ENCODE measurements around the gene CHMP4A.

The CHMP4A gene, protein sequence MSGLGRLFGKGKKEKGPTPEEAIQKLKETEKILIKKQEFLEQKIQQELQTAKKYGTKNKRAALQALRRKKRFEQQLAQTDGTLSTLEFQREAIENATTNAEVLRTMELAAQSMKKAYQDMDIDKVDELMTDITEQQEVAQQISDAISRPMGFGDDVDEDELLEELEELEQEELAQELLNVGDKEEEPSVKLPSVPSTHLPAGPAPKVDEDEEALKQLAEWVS

DNA sequence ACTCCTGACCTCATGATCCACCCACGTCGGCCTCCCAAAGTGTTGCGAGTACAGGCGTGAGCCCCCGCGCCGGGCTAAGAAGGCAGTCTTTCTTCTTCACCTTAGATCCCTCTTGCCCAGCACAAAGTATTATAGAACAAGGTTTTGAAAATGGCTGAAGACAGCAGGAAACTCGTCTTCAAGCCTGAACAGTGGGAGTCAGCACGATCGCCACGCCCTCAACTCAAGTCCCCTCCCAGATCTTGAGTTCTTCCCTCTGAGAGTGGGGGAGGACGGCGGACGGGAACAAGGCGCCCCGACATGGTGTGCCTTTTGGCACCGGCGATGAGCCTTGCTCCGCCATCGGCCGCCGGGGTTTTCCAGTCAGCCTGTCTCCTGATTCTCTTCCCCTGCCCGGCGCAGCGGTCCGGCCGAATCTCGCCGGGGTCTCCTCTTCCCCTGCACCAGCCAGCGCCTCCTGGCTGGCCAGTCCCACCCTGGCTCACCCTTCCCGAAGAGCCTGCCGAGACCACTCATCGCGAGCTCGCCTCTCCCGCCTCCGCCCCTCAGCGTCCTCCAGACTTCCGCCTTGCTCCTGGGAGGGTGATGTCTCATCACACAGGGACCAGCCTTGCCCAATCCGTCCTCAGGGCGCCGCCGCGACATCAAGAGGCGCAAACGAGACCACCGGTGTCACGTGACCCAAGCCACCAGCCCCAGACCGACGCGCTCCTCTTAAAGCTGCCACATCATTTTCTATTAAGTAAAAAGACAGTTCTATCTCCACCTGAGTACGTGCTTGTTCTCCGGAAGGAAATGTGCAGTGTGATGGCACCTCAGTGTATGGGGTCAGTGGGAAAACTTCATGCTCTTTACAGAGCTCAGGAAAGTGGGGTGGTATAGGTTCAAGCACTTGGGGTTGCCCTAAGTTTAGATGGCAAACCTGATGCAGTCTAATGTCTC lies at the start of gene CHMP4A:
CHMP4A (minus strand) TSS at position 565 of the 942 bp plus-strand sequence; CDS start at position 516, 49 bp downstream.
- peak; percentile 95 for DNase-seq

DNA sequence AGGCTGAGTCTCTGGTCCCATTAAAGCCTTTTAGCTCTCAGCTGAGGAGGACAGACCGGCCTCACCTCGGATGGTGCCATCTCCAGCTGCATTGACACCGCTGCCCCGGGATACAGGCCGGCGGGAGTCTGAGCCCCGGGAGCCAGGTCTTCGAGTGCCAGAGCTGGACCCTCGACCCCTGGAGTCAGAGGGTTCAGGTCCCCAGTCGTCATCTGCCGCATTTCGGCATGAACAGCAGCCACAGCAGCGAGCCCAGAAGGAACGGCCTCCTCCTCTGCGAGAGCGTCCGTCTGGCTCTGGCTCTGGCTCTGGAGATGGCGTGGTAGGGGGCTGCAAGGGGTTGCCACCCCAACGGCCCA lies 48.7 kb upstream of the CHMP4A start:
- no peak for DNase-seq

DNA sequence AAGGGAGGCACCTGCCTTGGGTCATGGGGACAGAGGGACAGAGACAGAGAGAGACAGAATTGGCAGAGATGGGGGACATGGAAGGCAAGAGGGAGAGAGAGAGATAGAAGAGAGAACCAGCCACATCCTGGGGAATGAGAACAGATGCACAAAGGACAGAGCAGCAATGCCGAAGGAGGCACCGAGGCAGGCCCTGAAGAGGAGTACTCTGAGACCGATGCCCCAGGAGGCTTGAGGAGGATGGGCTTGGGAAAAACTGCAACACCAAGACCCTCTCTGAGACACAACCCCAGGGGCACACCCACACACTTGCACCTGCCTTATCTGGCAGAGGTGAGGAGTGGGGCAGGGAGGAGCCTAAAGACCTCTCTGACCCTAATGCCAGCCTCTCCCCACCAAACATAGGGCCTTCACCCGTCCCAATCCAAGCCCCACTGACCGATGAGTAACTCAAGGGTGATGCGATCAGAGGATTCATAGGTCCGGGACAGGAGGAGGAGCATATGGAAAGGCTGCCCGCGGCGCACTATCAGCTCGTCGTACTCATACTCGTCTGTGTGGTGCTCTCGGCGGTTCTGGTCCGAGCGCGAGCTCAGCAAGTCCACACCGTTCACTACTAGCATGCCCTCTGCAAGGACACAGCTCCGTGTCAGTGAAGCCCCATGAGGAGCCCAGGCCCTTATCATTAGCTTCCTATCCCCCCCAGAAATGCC lies 48.1 kb upstream of the CHMP4A start:
- no peak for DNase-seq

DNA sequence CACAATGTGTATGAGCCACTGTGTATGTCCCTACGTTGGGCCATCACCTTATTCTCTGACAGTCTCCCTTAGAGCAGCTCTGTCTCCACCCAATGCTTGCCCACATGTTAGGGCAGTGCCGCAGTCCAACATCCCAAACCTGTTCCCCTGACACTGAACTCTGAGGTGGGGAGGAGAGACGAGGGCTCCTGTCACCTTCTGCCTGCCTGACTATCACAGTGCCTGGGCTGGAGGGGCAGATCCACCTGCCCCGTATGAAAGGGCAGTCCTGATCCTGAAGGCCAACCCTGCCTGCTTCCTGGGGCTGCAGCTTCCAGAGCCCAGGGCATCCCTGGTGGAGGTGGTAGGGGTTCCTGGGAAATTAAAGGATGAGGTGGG lies 47.5 kb upstream of the CHMP4A start:
- DNase-seq = no peak

DNA sequence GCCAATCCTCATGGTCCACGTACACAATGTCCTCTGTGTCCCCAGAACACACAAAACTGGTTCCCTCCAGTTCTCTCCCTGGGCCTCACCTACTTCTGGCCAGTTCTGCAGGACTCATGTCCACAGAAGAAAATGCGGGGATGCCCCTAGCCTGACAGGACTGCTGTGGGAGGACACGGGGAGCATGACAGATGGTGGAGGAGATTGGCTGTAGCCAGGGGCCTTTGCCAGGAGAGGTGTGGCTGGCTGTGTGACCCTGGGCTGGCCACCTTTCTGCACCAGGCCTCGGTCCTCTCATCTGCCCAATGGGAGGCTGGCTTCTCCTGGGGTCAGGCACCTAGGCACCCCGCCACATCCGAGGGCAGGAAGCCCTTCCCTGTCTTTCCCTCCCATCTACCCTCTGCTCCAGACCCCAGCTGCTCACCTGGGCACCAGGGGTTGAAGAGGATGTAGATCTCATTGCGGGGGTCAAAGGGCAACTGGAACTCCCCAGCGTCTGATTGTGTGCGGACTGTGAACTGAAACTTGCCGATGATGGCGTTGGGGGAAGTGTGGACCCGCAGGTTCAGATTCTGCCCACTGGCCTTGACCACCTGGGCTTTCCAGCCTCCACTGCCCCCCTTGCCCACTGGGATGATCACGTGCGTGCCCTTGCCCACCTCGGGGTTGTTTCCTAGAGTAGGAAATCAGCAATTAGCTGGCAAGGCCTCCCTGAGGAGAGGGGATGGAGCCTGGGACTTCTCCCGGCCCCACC lies 46.9 kb upstream of the CHMP4A start:
- no peak for DNase-seq

DNA sequence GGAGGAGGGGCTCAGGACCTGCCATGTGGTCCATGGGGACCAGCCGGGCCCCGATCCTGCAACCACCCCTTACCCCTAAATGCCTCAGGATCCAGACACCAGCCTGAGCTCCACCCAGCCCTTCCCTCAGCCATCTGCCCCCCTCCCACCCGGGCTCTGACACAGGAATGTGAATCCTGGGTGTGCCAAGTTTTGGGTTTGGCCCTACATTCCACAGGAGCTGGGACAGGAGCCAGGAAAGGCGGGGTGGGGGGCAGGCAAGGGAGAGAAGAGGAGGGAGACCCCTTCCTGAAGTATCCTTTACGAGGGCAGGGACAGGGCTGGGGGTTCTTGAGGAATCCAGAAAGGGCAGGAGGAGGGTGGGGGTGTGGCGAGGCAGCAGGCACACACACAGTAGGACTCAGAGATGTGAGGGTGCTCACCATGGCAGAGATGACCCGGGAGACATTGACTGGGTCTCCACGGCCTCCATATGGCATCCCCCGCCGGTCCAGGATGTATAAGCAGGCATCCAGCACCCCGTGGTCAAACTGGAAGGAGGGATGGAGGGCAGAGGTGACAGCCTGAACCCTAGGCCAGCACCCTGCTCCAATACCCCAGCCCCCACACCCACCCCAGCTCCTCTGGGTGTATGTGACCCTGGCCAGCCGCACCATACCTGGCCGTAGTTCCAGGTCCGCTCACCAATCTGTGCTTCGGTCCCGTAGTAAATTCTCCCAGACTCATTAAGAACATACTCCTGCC lies 46.2 kb upstream of the CHMP4A start:
- no peak for DNase-seq

DNA sequence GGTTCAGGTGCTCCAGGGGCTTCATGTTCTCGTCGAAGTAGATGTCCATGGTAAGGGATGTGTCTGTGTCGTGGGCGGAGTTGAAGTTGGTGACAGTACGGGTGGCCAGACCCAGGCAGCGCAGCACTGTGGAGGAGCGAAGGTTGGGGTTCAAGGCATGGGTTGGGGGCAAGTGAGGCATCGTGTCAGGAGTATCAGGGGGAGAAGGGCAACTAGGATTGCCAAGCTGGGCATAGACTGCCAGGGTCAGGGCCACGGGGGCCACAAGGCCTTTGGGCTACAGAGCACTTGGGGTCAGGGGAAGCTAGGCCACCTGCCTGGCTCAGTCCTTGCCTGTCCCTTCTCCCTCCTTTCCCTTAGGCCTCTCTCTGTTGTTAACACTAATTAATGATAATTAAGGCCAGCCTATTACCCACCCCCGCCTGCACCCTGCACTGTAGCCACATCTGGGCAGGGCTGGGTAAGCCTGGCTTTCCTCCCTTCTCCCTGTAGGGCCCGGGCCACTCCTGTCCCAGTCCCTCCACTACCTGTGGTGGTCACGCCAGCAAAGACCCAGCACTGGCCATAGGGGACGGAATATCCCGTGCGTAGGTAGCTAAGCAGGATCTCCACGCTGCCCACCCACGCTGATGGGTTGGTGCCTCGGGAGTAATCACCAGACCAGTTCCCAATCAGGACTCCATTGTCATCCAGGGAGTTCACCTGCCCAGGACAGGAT lies 45.4 kb upstream of the CHMP4A start:
- DNase-seq = no peak

DNA sequence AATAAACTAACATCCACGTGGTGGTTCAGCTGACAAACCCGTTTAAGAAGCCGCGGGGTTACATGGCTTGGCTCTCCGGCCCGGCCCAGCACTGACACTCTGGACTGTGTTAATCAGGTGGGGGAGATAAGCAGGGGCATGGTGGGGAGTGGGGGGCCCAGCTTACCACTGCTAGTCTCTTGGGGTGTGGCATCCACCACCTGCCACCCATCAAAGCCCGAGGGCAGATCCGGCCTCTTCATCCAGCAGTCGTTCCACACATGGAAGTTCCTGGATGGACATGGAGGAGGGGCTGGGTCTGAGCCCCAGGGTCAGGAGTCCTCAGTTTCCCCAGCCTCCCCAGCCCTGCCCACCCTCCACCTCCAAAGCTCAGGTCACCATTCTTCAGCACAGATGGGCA lies 44.8 kb upstream of the CHMP4A start:
- no peak for DNase-seq

DNA sequence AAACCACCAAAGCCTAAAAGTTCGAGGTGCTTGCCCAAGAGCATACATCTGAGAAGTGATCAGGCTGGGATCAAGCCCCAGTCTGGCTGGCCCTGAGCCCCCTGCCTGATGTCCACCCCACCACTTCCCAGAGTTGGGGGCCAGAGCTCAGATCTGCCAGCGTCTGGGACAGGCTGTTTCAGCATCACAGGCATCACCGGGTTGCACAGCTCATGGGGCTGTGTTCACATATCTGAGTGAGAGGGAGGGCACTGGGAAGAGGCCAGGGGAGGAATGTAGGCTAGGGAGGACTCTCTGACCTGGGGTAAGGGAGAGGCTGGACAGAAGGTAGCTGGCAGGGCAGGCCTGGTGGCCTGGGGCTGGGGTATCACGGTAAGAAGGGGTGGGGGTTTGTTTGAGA lies 43.7 kb upstream of the CHMP4A start:
- DNase-seq = no peak

DNA sequence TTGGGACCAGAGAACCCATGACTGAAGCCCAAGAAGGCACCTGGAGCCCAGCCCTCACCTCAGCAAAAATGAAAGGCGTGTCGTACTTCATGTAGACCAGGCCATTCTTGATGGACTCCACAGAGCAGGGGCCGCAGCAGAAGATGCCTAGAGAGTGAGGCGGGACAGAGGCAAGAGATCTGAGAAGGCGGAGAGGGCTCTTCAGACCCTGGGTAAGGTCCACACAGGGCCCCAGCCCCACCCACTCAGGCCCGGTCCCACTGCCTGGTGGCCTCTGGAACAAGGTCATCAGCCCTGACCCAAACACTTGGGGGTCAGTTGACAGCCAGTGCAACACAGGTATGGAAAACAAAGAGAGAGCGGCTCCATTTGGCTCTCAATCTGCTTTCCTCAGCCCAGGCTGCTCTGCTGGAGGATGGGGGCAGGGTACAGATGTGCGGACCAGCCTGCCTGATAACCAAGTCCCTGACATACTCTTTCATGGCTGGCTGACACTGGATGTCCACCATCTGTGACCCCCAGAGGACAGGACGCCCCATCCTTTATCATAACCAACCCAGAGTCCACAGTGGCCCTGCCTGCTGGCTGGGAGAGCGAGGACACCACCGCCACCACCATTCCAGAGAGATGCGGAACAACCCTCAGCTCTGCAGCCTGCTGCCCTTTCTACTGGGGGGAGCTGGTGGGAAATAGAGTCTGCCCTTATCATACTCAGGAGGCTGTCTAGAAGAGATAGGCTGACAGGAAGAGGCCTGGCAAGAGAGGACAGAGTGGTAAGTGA lies 42.8 kb upstream of the CHMP4A start:
- DNase-seq = no peak

DNA sequence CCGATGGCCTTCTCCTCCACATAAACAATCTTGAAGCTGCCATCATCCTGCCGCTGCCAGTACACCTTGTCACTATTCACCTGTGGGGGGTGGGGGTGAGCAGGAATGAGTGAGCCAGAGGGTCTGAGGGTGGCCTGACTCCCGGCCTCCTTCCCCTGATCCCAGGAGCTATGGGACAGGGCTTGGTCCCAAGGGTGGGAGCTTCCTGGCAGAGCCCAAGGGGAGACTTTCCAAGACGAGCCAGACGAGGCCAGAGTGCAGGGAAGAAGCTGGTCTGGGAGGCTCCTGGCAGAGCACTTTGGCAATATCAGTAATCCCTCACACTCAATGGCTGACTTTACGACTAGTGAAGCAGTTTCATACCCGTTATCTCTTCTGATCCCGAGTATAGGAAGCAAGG lies 42.1 kb upstream of the CHMP4A start:
- DNase-seq = no peak

DNA sequence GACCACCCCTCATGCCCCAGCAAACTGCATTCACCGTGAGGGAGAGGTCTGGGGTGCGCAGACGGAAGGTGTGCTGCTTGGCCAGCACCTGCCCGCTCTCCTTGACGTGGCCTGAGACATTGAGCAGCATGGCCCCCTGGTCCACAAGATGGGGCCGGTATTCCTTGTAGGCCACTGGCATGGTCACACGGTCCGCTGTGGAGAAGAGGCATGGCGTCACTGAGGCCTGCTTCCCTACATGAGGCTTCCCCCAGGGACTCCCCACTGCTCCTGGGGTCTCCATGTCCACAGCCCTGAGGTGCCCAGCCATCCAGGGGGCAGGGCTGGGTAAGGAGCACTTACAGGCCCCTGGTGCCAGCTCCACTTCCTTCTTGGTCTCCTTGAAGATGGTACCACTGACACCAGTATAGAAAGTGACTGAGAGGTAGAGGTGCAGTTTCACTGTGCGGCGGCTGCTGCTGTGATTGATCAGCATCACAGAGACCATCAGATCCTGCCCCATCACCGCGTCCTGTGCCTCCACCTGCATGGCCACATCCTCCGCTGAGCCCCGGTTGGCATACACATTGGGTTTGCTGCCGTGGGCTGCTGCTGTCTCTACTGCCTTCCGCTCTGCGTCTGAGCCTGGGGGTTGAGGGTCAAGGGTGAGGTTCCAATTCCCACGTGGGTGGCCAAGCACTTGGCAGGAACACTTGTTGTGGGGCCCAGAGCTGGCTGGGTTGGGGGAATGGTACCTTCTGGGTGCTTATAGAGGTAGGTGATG lies 41.5 kb upstream of the CHMP4A start:
- DNase-seq = no peak

DNA sequence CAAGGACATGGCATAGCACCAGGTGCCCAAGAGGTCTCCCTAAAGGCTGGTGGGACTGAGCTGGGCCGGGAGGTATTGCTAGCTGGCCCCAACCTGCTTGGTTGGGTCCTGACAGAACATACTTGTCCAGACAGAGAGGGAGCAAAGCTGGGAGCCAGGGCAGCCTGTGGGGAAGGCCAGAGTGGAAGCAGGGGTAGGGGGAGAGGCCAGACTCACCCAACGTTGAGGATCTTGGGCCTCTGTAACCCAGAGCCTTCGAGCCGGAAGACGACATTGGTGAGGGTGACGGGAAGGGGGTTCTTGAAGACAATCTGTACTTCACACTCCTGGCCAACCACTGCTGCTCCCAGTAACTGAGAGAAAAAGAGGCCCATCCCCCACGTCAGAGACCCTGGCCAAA lies 40.6 kb upstream of the CHMP4A start:
- no peak for DNase-seq

DNA sequence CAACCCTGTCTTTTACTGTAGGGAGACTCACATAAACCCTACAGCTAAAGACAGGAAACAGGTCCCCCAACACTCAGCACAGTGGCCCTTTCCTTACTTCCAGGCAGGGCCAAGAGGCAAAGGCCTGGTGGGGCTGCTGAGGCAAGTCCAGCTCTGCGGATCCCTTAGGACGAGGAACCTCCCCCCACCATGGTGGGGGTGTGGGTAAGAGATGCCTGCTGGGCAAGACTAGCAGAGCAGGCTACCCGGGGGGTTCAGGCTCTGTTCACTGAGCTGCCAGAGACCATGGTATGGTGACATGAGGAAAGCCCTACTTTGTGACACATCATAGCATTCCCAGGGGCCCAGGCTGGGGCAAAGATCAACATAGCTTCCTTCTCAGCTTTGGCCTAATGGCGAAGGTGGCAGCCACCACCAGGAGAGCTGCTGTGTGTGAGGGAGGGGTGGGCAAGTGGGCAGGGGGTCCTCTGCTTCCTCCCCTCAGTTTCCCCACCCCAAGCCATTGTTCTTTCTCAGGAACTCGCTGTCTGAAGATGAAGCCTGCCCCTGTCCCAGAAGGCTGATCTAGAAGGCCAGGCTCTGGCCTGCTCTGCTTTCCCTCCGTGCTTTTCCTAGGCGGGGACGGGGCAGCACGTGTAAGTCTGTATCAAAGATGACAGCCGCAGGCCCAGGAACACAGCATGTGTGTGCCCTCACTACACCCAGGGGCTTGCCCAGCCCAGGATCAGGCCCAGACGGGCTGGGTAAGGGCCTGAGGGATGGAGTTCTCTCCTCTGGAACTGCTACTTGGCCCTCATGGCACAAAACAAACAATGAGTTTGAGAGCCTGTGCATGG lies 39.2 kb upstream of the CHMP4A start:
- no peak for DNase-seq

DNA sequence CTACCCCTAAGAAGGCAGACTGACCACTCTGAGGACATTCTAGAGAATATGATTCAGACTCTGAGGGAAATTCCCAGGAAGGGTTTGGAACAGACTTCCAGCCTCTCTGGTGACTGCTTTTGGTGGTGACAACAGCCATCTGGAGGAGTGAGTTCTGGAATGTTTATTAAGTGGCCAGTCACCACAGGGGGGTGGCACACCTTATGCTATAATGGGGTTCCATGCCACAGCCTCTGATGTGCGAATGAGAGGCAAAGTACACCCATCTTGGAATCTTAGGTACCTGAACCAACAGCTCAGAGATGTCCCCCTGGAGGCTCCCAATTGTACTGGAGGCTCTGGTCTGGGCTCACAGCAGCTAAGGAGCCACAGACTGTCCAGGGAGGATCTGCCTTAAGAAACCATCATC lies 38.6 kb upstream of the CHMP4A start:
- no peak for DNase-seq

DNA sequence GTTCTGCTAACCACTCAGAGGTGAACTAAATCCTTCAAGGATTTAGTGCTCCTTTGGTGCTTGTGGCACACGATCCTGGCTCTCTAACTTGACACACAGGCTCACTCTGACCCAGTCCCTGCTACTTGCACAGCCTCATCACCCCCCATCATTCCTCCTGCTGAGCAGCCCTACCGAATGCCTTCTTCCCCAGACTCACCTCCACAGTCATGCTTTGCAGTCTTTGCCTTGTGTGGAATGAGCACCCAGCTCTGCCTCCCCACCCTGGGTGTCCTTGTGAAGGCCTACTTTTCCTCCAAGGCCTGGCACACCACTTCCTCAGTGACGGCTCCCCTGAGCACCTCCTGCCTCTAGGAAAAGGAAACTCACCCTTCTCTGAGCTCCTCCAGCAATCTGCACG lies 37.1 kb upstream of the CHMP4A start:
- no peak for DNase-seq

DNA sequence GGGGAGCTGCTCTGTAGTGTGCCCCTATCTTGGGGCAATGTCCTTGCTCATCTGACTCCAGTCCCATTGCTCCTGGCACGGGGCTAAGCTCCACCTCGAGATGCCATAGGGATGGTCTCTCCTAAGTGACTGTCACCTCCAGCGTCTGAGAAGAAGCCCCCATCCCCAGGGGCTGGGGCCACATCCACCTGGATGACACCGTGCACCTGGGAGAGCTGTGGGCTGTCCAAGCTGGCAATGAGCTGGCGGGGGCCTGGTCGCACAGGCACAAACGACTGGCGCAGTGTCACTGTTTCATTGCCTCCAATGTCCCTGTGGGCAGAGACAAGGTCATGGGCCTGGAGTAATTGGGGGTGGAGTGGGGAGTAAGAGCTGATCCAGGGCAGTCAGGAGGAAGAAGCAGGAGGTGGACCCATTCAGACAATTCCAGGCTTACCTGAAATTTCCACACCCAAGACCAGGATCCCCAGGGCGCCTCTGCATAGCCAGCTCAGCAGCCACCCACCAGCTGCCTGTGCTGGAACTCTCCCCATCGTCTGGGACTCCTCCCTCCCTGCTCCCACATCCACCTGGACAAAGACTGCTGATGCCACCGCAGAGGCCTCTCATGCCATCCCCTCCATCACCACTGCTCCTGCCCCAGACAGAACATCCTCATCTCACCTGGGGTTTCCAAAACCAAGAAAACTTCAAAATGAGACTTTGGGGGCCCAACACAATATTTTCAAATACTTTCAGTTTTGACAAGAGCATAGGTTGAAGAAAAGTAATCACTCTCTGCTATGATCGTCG lies 36.1 kb upstream of the CHMP4A start:
- no peak for DNase-seq

DNA sequence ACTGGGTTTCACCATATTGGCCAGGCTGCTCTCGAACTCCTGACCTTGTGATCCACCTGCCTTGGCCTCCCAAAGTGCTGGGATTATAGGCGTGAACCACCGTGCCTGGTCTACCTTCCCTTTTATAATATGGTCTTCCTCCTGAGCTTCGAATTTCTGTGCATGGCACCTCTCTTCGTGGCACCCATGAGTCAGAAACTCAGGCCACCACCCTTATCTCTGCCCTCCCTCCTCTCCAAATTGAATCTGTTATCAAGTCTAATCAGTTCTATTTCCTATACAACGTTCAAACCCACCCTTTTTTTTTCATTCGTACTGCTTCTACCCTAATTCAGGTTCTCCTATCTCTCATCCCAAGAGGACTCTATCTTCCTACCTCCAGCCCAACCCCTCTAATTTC lies 34.1 kb upstream of the CHMP4A start:
- DNase-seq = no peak

Measured in activated CD8-positive, alpha-beta memory T cell treated with anti-CD3 and anti-CD28 coated beads, Interleukin-2, amount 50 U/mL, for 4 hours (primary cell).